GM21360 (cell line): Measurements from ENCODE around the gene HEATR5B.

ENCODE experiments used
- ATAC-seq: cut with Tn5 transposase; IDR thresholded peaks from one replicate; pipeline ENCODE4 v1.9.1; 2021; ENCODE audit warnings: mild to moderate bottlenecking, moderate library complexity; ENCODE audit not compliant: unreplicated experiment

The HEATR5B gene

GRCh38 chr2:37083873-37084794 lies at the start of gene HEATR5B, which contains the start of gene GPATCH11:
TSS of gene HEATR5B (minus strand) at chr2:37084372. CDS start at chr2:37083414, 958 bp downstream.
TSS of gene GPATCH11 (plus strand) at chr2:37084518. CDS start at chr2:37088382, 3,864 bp downstream.
- ATAC-seq = peak; percentile 81

- no peak for ATAC-seq
Observed at GRCh38 chr2:37132914-37133313, 48.7 kb upstream of the HEATR5B start.

- no peak for ATAC-seq
Observed at GRCh38 chr2:37125416-37125815, 41.2 kb upstream of the HEATR5B start.

- ATAC-seq = no peak
Observed at GRCh38 chr2:37119157-37119556, 35.0 kb upstream of the HEATR5B start.

- ATAC-seq = no peak
Observed at GRCh38 chr2:37117566-37117965, 33.4 kb upstream of the HEATR5B start.

- ATAC-seq = no peak
Observed at GRCh38 chr2:37111958-37112357, 27.8 kb upstream of the HEATR5B start.

GRCh38 chr2:37110306-37111212 lies 26.4 kb upstream of the HEATR5B start:
- ATAC-seq = no peak

- ATAC-seq = no peak
Observed at GRCh38 chr2:37109523-37109922, 25.4 kb upstream of the HEATR5B start.

GRCh38 chr2:37105150-37105549 lies 21.0 kb upstream of the HEATR5B start:
- ATAC-seq = no peak

- ATAC-seq = no peak
Observed at GRCh38 chr2:37104178-37104577, 20.0 kb upstream of the HEATR5B start.

- ATAC-seq = no peak
Observed at GRCh38 chr2:37102588-37102987, 18.4 kb upstream of the HEATR5B start.

GRCh38 chr2:37100054-37100453 lies 15.9 kb upstream of the HEATR5B start:
- no peak for ATAC-seq

- ATAC-seq = no peak
Observed at GRCh38 chr2:37098416-37099118, 14.4 kb upstream of the HEATR5B start.

GRCh38 chr2:37096568-37096967 lies 12.4 kb upstream of the HEATR5B start:
- no peak for ATAC-seq

GRCh38 chr2:37091873-37092272 lies 7.7 kb upstream of the HEATR5B start:
- peak; percentile 56 for ATAC-seq

- ATAC-seq = peak; percentile 76
Observed at GRCh38 chr2:37090019-37090477, 5.9 kb upstream of the HEATR5B start.

- no peak for ATAC-seq
Observed at GRCh38 chr2:37085731-37086147, 1.6 kb upstream of the HEATR5B start.

GRCh38 chr2:37084797-37085196 lies 625 bp upstream of the HEATR5B start:
- ATAC-seq = no peak

- ATAC-seq = no peak
Observed at GRCh38 chr2:37080689-37081088, 3.5 kb downstream of the HEATR5B start.

GRCh38 chr2:37080266-37080665 lies 3.9 kb downstream of the HEATR5B start:
- no peak for ATAC-seq

GRCh38 chr2:37070931-37071330 lies 13.2 kb downstream of the HEATR5B start:
- ATAC-seq = no peak
